Right atrium auricular region (tissue), 2 donors: ENCODE data around the gene STK40. TPM values are rescaled to one million over a fixed set of nuclear protein-coding genes. Genes with fewer than 3 reads are reported as not detected.

Experiments used
- DNase-seq: peaks from one replicate; pipeline ENCODE4 v3.0.0-alpha.2; 2019; ENCODE audit warnings: low spot score
- H3K27ac ChIP-seq, 2 donors: fragments of 200-600 bp; sonication (generic); 1 replicate in 1 of 2; 2 replicates in 1 of 2; pipeline ENCODE4 v1.5.1; 2016 to 2019
- H3K27me3 ChIP-seq, 2 donors: fragments of 200-600 bp; sonication (generic); one replicate each; pipeline versions ENCODE4 v1.5.1 to v1.6.0; 2017 to 2019
- H3K36me3 ChIP-seq: fragments of 200-600 bp; sonication (generic); one replicate; pipeline ENCODE4 v1.5.1; 2016
- H3K4me1 ChIP-seq, 2 donors: fragments of 200-600 bp; sonication (generic); one replicate each; pipeline versions ENCODE4 v1.5.1 to v1.6.0; 2017 to 2019
- H3K4me3 ChIP-seq, 2 donors: fragments of 200-600 bp; sonication (generic); 1 replicate in 1 of 2; 2 replicates in 1 of 2; pipeline ENCODE4 v1.5.1; 2017 to 2019; ENCODE audit warnings: mild to moderate bottlenecking in 1 of 2, moderate library complexity in 1 of 2
- H3K9me3 ChIP-seq, 2 donors: fragments of 200-600 bp; sonication (generic); one replicate each; pipeline ENCODE4 v1.5.1; 2019
- CTCF ChIP-seq, 2 donors: fragments of 200-600 bp; sonication (generic); IDR thresholded peaks; one replicate each; pipeline ENCODE4 v1.5.1; 2019; ENCODE audit warnings: antibody characterized with exemption in 2 of 2
- total RNA-seq, 2 donors: library from RNA; depleted of rRNA; stranded (reverse); fragments of >200 nt; gene quantifications; one replicate each; pipeline ENCODE4 v1.1.0, GENCODE V29; 2016

STK40 gene
- total RNA-seq, 2 donors from 2014 or later, result 50.5 to 74.7 TPM

- H3K4me3 ChIP-seq, result no peak overlapping the region
- no peaks in the 10 kb centered on the region for H3K9me3 ChIP-seq
- no peak overlapping the region for H3K27ac ChIP-seq
- H3K4me1 ChIP-seq, result peaks cover 0 to 61% of the 10 kb centered on the region in 2 donors
- no peak for DNase-seq
- TF ChIP-seq CTCF (IDR thresholded peaks at IDR 0.05), result no peak
- H3K27me3 ChIP-seq, result no peaks in the 10 kb centered on the region
- H3K36me3 ChIP-seq, result no peaks in the 10 kb centered on the region
These were observed 4.3 kb downstream of the STK40 start for GRCh38 chr1:36381405-36381804.

GRCh38 chr1:36380782-36381181 is 4.9 kb downstream of the STK40 start:
- peak overlapping the region; percentile 7 to 44 for H3K27ac ChIP-seq
- H3K4me3 ChIP-seq, result no peak overlapping the region
- DNase-seq, result no peak
- H3K9me3 ChIP-seq, result no peaks in the 10 kb centered on the region
- H3K27me3 ChIP-seq, result no peaks in the 10 kb centered on the region
- no peaks in the 10 kb centered on the region for H3K36me3 ChIP-seq
- no peak for TF ChIP-seq CTCF (IDR thresholded peaks at IDR 0.05)
- peaks cover 0 to 67% of the 10 kb centered on the region in 2 donors for H3K4me1 ChIP-seq

- H3K9me3 ChIP-seq, result no peaks in the 10 kb centered on the region
- peaks cover 0 to 73% of the 10 kb centered on the region in 2 donors for H3K4me1 ChIP-seq
- H3K27me3 ChIP-seq, result no peaks in the 10 kb centered on the region
- TF ChIP-seq CTCF (IDR thresholded peaks at IDR 0.05), result no peak
- no peaks in the 10 kb centered on the region for H3K36me3 ChIP-seq
- H3K27ac ChIP-seq, result peak overlapping the region; percentile 7 to 44
- no peak for DNase-seq
- no peak overlapping the region for H3K4me3 ChIP-seq
These were observed 5.5 kb downstream of the STK40 start for GRCh38 chr1:36380143-36380619.

- H3K4me1 ChIP-seq, result peaks cover 4 to 74% of the 10 kb centered on the region in 2 donors
- no peaks in the 10 kb centered on the region for H3K9me3 ChIP-seq
- DNase-seq, result no peak
- TF ChIP-seq CTCF (IDR thresholded peaks at IDR 0.05), result no peak
- no peak overlapping the region for H3K4me3 ChIP-seq
- H3K27ac ChIP-seq, result no peak overlapping the region
- no peaks in the 10 kb centered on the region for H3K36me3 ChIP-seq
- no peaks in the 10 kb centered on the region for H3K27me3 ChIP-seq
These were observed 7.8 kb downstream of the STK40 start for GRCh38 chr1:36377791-36378492.

- Histone ChIP-seq H3K4me3 (no peak overlapping the region), H3K4me1 (peaks cover 4 to 72% of the 10 kb centered on the region in 2 donors), H3K27ac (peak overlapping the region; percentile 89 to 98), H3K9me3 (no peaks in the 10 kb centered on the region), H3K36me3 (peaks cover 4% of the 10 kb centered on the region), H3K27me3 (no peaks in the 10 kb centered on the region)
- TF ChIP-seq CTCF (IDR thresholded peaks at IDR 0.05), result no peak
- no peak for DNase-seq
These were observed 13.1 kb downstream of the STK40 start for GRCh38 chr1:36372617-36373016.
